Coronary artery (tissue), 2 donors: ENCODE measurements around the gene IGFBP2.

Experiments
- DNase-seq: peaks from one replicate; pipeline ENCODE4 v3.0.0-alpha.2; 2017; ENCODE audit warnings: low spot score
- H3K27ac ChIP-seq, 2 donors: fragments of 200-600 bp; sonication (generic); one replicate each; pipeline ENCODE4 v1.5.1; 2016 to 2019
- H3K4me3 ChIP-seq: fragments of 200-600 bp; sonication (generic); 2 replicates; pipeline ENCODE4 v1.5.1; 2016; ENCODE audit warnings: mild to moderate bottlenecking, moderate library complexity
- CTCF ChIP-seq: fragments of 200-600 bp; sonication (generic); IDR thresholded peaks from one replicate; pipeline ENCODE4 v1.5.1; 2019; ENCODE audit warnings: antibody characterized with exemption

Gene IGFBP2

DNA sequence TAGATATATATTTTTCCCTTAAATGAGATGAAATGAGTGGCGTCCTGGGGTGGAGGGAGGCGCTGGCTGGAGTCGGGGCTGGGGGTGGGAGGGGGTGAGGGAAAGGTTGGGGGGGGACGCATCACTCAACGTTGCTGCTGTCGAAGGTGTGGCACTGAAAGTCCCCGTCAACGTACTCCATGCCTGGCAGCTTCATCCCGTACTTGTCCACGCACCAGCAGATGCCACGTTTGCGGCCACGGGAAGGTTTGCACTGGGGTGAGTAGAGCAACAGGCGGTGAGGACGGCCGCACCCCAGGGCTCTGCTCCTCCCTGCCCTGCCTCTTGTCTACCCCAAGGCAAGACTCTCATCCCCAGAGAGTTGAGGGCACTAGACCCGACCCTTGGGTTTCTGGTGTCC is 43.4 kb downstream of the IGFBP2 start:
- H3K4me3 ChIP-seq, result no peak overlapping the region
- TF ChIP-seq CTCF, result no peak
- no peak for DNase-seq
- H3K27ac ChIP-seq, result no peak overlapping the region

DNA sequence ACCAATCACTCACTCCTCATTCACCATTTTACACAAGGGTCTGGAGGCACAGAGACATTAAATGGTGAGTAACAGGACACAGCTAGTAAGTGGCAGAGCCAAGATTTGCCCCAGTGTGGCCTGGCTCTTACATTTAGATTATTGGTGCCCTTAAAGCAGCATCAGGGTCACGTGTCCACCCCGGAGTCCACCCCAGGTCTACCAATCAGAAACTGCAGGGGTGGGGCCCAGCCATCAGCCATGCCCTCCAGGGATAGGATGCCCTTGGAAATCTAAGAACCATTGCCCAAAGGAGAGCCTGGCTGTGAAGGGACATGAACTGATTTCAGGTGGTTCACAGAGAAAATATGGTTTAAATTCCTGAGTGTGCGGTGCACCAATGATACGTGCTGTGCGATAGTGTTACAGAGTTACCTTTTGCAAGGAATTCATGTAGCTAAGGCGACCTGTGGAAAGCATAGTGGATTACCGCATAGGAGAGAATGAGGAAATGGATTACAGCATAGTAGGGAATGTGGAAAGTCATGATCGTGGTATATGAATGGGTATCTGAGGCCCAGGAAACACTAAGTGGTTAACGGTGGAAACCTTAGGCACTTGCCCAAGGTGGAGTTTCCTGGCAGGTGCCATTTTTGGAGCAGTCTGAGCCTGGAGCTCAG is 44.3 kb downstream of the IGFBP2 start:
- Histone ChIP-seq H3K4me3 (no peak overlapping the region), H3K27ac (peak overlapping the region in 1 of 2 donors; percentile 88)
- DNase-seq, result no peak
- TF ChIP-seq CTCF, result no peak

- Histone ChIP-seq H3K27ac (peak overlapping the region in 1 of 2 donors; percentile 88), H3K4me3 (no peak overlapping the region)
- DNase-seq, result no peak
- TF ChIP-seq CTCF, result no peak
Observed at GRCh38 chr2:216678098-216678465, 44.9 kb downstream of the IGFBP2 start.

GRCh38 chr2:216678813-216679657 is 45.8 kb downstream of the IGFBP2 start:
- no peak for TF ChIP-seq CTCF
- Histone ChIP-seq H3K4me3 (no peak overlapping the region), H3K27ac (peak overlapping the region; percentile 69 to 88)
- DNase-seq, result no peak

DNA sequence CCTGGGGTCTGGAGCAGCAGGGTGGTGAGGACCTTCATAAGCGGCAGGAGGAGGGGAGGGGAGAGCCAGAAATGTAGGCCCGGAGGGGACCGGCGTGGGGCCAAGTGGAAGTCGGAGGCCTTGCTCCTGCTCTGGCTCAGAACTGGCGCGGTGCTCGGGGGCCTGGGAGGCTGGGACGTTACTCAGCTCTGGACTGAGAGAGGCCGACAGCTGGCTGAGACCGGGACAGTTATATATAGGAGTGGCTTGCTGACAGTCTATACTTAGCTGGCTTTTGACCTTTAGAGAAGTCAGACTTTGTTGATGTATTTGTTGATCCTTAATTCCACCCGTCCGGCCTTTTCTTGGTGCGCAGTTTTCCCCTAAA is 46.4 kb downstream of the IGFBP2 start:
- TF ChIP-seq CTCF, result no peak
- DNase-seq, result peak; percentile 89
- peak overlapping the region; percentile 69 to 88 for H3K27ac ChIP-seq
- H3K4me3 ChIP-seq, result no peak overlapping the region

DNA sequence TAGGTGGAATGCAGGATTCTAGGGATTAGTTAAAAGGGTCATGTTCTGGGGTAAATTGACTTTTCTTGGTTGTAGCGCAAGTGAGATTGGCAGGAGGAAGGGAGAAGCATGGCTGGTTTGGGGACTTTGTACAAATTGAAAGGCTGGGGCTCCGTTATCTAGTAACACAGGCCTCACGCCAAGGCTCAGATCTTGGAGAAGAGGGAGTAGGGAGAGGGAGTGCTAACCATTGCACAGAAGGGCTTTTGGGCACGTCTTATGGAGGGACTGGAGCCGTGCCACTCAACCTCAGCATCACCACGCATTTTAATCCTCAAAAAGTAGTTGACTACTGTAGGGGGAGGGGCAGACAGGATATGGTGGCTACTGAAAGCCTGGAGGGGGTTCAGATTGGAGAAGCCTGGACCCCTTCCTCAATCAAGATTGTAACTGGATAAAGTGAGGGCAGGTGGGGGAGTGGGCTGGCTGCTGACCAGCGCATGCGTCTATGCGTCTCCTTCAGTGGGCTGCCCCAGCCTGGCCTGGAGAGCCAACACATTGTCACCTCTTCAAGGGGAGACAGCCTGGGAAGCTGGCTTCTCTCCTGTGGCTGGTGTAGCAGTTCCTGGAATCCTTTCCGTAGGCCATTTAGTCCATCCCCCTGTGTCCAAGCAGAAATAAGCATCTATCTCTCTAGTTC is 47.9 kb downstream of the IGFBP2 start:
- Histone ChIP-seq H3K27ac (peak overlapping the region; percentile 69 to 88), H3K4me3 (no peak overlapping the region)
- DNase-seq, result no peak
- no peak for TF ChIP-seq CTCF
